H9 (cell line): ENCODE data around the gene SPOP. TPM values are rescaled to one million over a fixed set of nuclear protein-coding genes. Genes with fewer than 3 reads are reported as not detected.

Experiments
- DNase-seq: peaks from one replicate; pipeline ENCODE4 v3.0.0-alpha.2; 2017
- H2AFZ ChIP-seq: one replicate; pipeline ENCODE4 v1.6.1; 2013; ENCODE audit warnings: mild to moderate bottlenecking, low read length, control low read depth, moderate library complexity
- H2AK5ac ChIP-seq: 2 replicates; pipeline ENCODE4 v1.6.1; 2013; ENCODE audit warnings: low read length, control low read depth, mixed read lengths; ENCODE audit not compliant: insufficient read length
- H2BK120ac ChIP-seq: one replicate; pipeline ENCODE4 v1.6.1; 2013; ENCODE audit warnings: low read depth, mild to moderate bottlenecking, low read length, control low read depth, inconsistent platforms; ENCODE audit not compliant: poor library complexity, severe bottlenecking
- H2BK12ac ChIP-seq: 2 replicates; pipeline ENCODE4 v1.6.1; 2013; ENCODE audit warnings: low read length, control low read depth, mixed read lengths, low read depth; ENCODE audit not compliant: insufficient read length
- H2BK15ac ChIP-seq: 2 replicates; pipeline ENCODE4 v1.6.1; 2013; ENCODE audit warnings: low read depth, low read length, control low read depth
- H2BK20ac ChIP-seq: one replicate; pipeline ENCODE4 v1.6.1; 2013; ENCODE audit warnings: low read depth, mild to moderate bottlenecking, low read length, control low read depth, inconsistent platforms; ENCODE audit not compliant: poor library complexity, severe bottlenecking
- H2BK5ac ChIP-seq: 2 replicates; pipeline ENCODE4 v1.6.1; 2013; ENCODE audit warnings: low read length, control low read depth, mixed read lengths; ENCODE audit not compliant: insufficient read length
- H3K14ac ChIP-seq: 2 replicates; pipeline ENCODE4 v1.6.1; 2013; ENCODE audit warnings: low read length, control low read depth; ENCODE audit not compliant: insufficient read depth
- H3K18ac ChIP-seq: 2 replicates; pipeline ENCODE4 v1.6.1; 2013; ENCODE audit warnings: low read depth, mild to moderate bottlenecking, mixed read lengths, low read length, control low read depth; ENCODE audit not compliant: insufficient read length
- H3K23ac ChIP-seq: 2 replicates; pipeline ENCODE4 v1.6.1; 2013; ENCODE audit warnings: low read length, control low read depth, mixed read lengths, low read depth; ENCODE audit not compliant: insufficient read length
- H3K23me2 ChIP-seq: 2 replicates; pipeline ENCODE4 v1.6.1; 2013; ENCODE audit warnings: low read depth, mild to moderate bottlenecking, mixed read lengths, low read length, control low read depth; ENCODE audit not compliant: insufficient read length, poor library complexity, severe bottlenecking
- H3K27ac ChIP-seq: 2 replicates; pipeline ENCODE4 v1.5.1; 2013; ENCODE audit warnings: low read length, control low read depth, mixed read lengths, low read depth; ENCODE audit not compliant: insufficient read length
- H3K27me3 ChIP-seq: 2 replicates; pipeline ENCODE4 v1.6.1; 2013; ENCODE audit warnings: low read length, control low read depth, inconsistent platforms; ENCODE audit not compliant: insufficient read depth
- H3K4ac ChIP-seq: 2 replicates; pipeline ENCODE4 v1.6.1; 2013; ENCODE audit warnings: low read depth, mild to moderate bottlenecking, control low read depth, inconsistent platforms, low read length, moderate library complexity
- H3K4me1 ChIP-seq: 2 replicates; pipeline ENCODE4 v1.6.1; 2013; ENCODE audit warnings: low read length, control low read depth, inconsistent platforms; ENCODE audit not compliant: insufficient read depth
- H3K4me2 ChIP-seq: 2 replicates; pipeline ENCODE4 v1.6.1; 2013; ENCODE audit warnings: low read length, control low read depth, mixed read lengths; ENCODE audit not compliant: insufficient read length, insufficient read depth
- H3K56ac ChIP-seq: 2 replicates; pipeline ENCODE4 v1.6.1; 2013; ENCODE audit warnings: low read depth, mild to moderate bottlenecking, mixed read lengths, low read length, control low read depth; ENCODE audit not compliant: insufficient read length
- H3K79me1 ChIP-seq: 2 replicates; pipeline ENCODE4 v1.6.1; 2013; ENCODE audit warnings: low read depth, mild to moderate bottlenecking, moderate library complexity, low read length, control low read depth, inconsistent platforms; ENCODE audit not compliant: insufficient read depth, poor library complexity, severe bottlenecking
- H3K79me2 ChIP-seq: 2 replicates; pipeline ENCODE4 v1.6.1; 2013; ENCODE audit warnings: low read length, control low read depth, inconsistent platforms; ENCODE audit not compliant: insufficient read depth
- H3K9ac ChIP-seq: 2 replicates; pipeline ENCODE4 v1.6.1; 2013; ENCODE audit warnings: low read length, control low read depth, mixed read lengths; ENCODE audit not compliant: insufficient read length; ENCODE audit errors: extremely low read depth
- H3K9me3 ChIP-seq: one replicate; pipeline ENCODE4 v1.6.1; 2013; ENCODE audit warnings: low read depth, low read length, inconsistent platforms; ENCODE audit not compliant: control insufficient read depth
- H3T11ph ChIP-seq: one replicate; pipeline ENCODE4 v1.6.1; 2013; ENCODE audit warnings: mild to moderate bottlenecking, low read length, control low read depth, inconsistent platforms
- H4K20me1 ChIP-seq: one replicate; pipeline ENCODE4 v1.6.1; 2013; ENCODE audit not compliant: control insufficient read depth, insufficient read length, insufficient read depth
- H4K5ac ChIP-seq: 2 replicates; pipeline ENCODE4 v1.6.1; 2013; ENCODE audit warnings: low read depth, mild to moderate bottlenecking, mixed read lengths, low read length, control low read depth; ENCODE audit not compliant: insufficient read length
- H4K8ac ChIP-seq: replicated peaks from 2 replicates; pipeline ENCODE4 v1.6.1; 2013; ENCODE audit warnings: low read length, control low read depth, mixed read lengths, low read depth; ENCODE audit not compliant: insufficient read length
- H4K91ac ChIP-seq: 2 replicates; pipeline ENCODE4 v1.6.1; 2013; ENCODE audit warnings: low read depth, mild to moderate bottlenecking, moderate library complexity, mixed read lengths, low read length, control low read depth; ENCODE audit not compliant: insufficient read length
- H3K27ac Mint-ChIP-seq, 3 experiments: 2 replicates in 2 of 3; 3 replicates in 1 of 3; pipeline ENCODE4 v1.8.0; 2020 to 2021; ENCODE audit warnings: mixed read lengths in 3 of 3, mild to moderate bottlenecking in 1 of 3, moderate library complexity in 1 of 3
- H3K27me3 Mint-ChIP-seq: 2 replicates; pipeline ENCODE4 v1.8.0; 2021; ENCODE audit warnings: low read depth, mild to moderate bottlenecking, moderate library complexity, mixed read lengths
- H3K36me3 Mint-ChIP-seq, 3 experiments: 2 replicates in 2 of 3; 3 replicates in 1 of 3; pipeline ENCODE4 v1.8.0; 2020 to 2021; ENCODE audit warnings: low read depth in 3 of 3, mixed read lengths in 3 of 3; ENCODE audit not compliant: insufficient read depth in 1 of 3
- H3K4me1 Mint-ChIP-seq, 2 experiments: 2 replicates each; pipeline ENCODE4 v1.8.0; 2020; ENCODE audit warnings: mixed read lengths in 2 of 2
- H3K4me3 Mint-ChIP-seq, 2 experiments: 2 replicates in 1 of 2; 3 replicates in 1 of 2; pipeline ENCODE4 v1.8.0; 2020 to 2021; ENCODE audit warnings: mild to moderate bottlenecking in 2 of 2, mixed read lengths in 2 of 2, moderate library complexity in 1 of 2
- H3K9me3 Mint-ChIP-seq, 2 experiments: 2 replicates in 1 of 2; 3 replicates in 1 of 2; pipeline ENCODE4 v1.8.0; 2020; ENCODE audit warnings: mild to moderate bottlenecking in 2 of 2, mixed read lengths in 2 of 2, moderate library complexity in 1 of 2
- CTCF ChIP-seq: fragments of 200-600 bp; sonication (generic); conservative IDR thresholded peaks from 3 replicates; pipeline ENCODE4 v1.8.0; 2021; ENCODE audit warnings: antibody characterized with exemption, mild to moderate bottlenecking
- WGBS: extraction: QIAGEN DNeasy Blood & Tissue Kit; methylation state at CpG from one replicate; pipeline ENCODE4 v1.1.7; 2013; ENCODE audit warnings: missing lambda C conversion rate, low lambda C conversion rate, mixed read lengths; ENCODE audit not compliant: insufficient read length; ENCODE audit errors: extremely low coverage; 5-methylcytosine and 5-hydroxymethylcytosine counted together
- total RNA-seq: library from RNA; stranded (reverse); gene quantifications from 2 replicates; pipeline ENCODE4 v1.2.1, GENCODE V29; 2021

SPOP gene
- total RNA-seq, 1 experiment from 2014 or later, result 33.7 TPM

DNA sequence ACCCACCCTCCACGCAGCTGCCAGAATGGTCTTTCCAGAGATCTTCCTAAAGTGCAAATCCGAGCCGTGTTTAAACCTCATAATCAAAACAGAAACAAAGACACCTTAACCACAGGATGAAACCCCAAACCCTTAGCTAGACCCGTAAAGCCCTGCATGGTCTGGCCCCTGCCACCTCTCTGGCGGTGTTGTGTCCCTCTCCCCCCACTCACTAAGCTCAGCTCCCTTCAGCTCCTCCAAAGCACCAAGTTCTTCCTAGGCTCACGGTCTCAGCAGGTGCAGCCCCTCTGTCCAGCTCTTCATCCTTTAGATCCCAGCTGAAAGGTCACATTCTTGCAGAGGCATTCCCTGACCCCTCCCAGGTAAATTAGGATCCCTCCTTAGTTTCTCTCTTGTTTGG is 106.6 kb downstream of the SPOP start:
- Mint-ChIP-seq H3K9me3 (no peaks in the 10 kb centered on the region; a peak in 1 of 5 replicates), H3K4me1 (peaks cover 15 to 49% of the 10 kb centered on the region in 2 experiments), H3K4me3 (no peak overlapping the region), H3K27me3 (peaks cover 64% of the 10 kb centered on the region), H3K36me3 (no peaks in the 10 kb centered on the region), H3K27ac (no peak overlapping the region; a peak in 1 of 7 replicates)
- no peak overlapping the region for H2AFZ ChIP-seq
- no peak overlapping the region for H2AK5ac ChIP-seq
- H4K8ac ChIP-seq, result no peak overlapping the region
- H3K4me2 ChIP-seq, result no peak overlapping the region
- no peaks in the 10 kb centered on the region for H4K20me1 ChIP-seq
- no peak for DNase-seq
- H3K18ac ChIP-seq, result no peak overlapping the region
- H3K9ac ChIP-seq, result no peak overlapping the region
- no peak overlapping the region for H2BK20ac ChIP-seq
- H4K5ac ChIP-seq, result no peak overlapping the region
- H2BK5ac ChIP-seq, result no peak overlapping the region
- no peak overlapping the region for H3T11ph ChIP-seq
- H3K79me2 ChIP-seq, result no peaks in the 10 kb centered on the region
- H3K23ac ChIP-seq, result no peak overlapping the region
- H4K91ac ChIP-seq, result no peak overlapping the region
- H3K9me3 ChIP-seq, result no peaks in the 10 kb centered on the region
- H3K79me1 ChIP-seq, result no peaks in the 10 kb centered on the region
- H3K23me2 ChIP-seq, result peaks cover 5% of the 10 kb centered on the region
- TF ChIP-seq CTCF, result no peak
- no peak overlapping the region for H3K56ac ChIP-seq
- H3K27ac ChIP-seq, result no peak overlapping the region
- no peak overlapping the region for H2BK15ac ChIP-seq
- H3K27me3 ChIP-seq, result no peaks in the 10 kb centered on the region; the same call in 1 of the 2 replicates
- H2BK12ac ChIP-seq, result no peak overlapping the region
- H2BK120ac ChIP-seq, result no peak overlapping the region
- H3K4me1 ChIP-seq, result no peaks in the 10 kb centered on the region
- H3K14ac ChIP-seq, result no peak overlapping the region
- no peak overlapping the region for H3K4ac ChIP-seq
- WGBS, result no CpG with 5 or more reads among the region's 6 CpGs
